GM12801 (cell line): ENCODE data around the gene TINAG.

ENCODE experiments used
- TF ChIP-seq, protein P1 (sequence below): IDR thresholded peaks from one replicate; pipeline ENCODE4 v1.5.1; 2011; ENCODE audit warnings: control low read depth; ENCODE audit not compliant: insufficient read length; ENCODE audit errors: extremely low read depth

Gene TINAG, protein sequence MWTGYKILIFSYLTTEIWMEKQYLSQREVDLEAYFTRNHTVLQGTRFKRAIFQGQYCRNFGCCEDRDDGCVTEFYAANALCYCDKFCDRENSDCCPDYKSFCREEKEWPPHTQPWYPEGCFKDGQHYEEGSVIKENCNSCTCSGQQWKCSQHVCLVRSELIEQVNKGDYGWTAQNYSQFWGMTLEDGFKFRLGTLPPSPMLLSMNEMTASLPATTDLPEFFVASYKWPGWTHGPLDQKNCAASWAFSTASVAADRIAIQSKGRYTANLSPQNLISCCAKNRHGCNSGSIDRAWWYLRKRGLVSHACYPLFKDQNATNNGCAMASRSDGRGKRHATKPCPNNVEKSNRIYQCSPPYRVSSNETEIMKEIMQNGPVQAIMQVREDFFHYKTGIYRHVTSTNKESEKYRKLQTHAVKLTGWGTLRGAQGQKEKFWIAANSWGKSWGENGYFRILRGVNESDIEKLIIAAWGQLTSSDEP

DNA sequence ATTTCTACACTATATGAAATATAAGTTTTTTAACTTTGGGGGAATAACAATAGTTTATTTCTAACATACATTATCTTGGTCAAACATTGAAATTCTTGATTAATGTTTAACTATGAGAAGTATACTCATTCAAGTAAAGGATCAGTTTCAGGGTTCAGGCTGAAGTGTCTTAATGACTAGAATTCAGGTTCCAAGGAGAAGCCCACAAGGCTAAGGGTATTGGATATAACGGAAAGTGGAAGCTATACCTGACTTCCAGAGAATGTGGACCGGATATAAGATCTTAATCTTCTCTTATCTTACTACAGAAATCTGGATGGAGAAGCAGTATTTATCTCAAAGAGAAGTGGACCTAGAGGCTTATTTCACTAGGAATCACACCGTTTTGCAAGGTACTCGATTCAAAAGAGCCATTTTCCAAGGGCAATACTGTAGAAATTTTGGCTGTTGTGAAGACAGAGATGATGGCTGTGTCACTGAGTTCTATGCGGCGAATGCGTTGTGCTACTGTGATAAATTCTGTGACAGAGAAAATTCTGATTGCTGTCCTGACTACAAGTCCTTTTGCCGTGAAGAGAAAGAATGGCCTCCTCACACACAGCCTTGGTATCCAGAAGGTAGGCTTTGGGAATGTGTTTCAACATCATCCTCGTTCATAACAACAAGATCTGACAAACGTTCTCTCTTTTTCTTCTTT is at the start of gene TINAG:
Gene TINAG, plus strand, starts transcription at position 153 of the 697 bp plus-strand sequence. Its CDS starts 110 bp downstream, at position 263.
- TF ChIP-seq, protein P1, sequence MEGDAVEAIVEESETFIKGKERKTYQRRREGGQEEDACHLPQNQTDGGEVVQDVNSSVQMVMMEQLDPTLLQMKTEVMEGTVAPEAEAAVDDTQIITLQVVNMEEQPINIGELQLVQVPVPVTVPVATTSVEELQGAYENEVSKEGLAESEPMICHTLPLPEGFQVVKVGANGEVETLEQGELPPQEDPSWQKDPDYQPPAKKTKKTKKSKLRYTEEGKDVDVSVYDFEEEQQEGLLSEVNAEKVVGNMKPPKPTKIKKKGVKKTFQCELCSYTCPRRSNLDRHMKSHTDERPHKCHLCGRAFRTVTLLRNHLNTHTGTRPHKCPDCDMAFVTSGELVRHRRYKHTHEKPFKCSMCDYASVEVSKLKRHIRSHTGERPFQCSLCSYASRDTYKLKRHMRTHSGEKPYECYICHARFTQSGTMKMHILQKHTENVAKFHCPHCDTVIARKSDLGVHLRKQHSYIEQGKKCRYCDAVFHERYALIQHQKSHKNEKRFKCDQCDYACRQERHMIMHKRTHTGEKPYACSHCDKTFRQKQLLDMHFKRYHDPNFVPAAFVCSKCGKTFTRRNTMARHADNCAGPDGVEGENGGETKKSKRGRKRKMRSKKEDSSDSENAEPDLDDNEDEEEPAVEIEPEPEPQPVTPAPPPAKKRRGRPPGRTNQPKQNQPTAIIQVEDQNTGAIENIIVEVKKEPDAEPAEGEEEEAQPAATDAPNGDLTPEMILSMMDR: no peak

DNA sequence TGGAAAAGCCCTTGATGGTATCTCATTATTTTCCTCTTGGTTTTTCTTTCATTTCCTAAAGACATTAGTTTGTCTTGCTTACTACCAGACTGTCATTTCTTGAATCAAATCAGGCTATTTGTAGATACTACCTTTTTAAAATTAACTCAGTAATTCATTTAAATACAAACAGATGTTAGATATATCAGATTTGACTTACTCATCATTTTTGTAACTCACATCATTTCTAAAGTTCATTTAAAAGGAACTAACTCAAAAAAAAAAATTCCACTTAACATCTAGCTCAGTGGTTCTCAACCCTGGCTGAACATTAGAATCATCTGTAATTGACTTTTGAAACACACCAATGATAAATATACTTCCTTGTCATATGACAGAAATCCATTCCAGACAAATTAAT is 48.2 kb upstream of the TINAG start:
- TF ChIP-seq, protein P1: no peak

DNA sequence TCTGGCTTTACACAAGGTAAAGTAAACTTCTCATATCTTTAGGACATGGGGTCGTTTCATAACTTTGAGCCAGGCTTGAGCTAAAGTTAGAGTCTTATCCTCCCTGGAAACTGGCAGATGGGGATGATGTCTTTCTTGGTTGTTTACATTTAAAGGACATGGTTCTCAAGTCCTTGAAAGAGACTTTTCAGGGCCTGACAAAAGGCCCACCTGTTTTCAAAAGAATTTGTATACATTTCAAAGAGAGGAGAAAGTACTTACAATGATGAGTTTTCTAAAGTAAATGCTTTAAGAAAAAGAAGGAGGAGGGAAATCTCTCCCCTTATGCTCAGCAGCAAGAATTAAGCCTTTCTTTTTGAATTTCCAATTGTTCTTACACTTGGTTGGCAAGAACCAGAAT is 45.7 kb upstream of the TINAG start:
- TF ChIP-seq, protein P1: no peak

DNA sequence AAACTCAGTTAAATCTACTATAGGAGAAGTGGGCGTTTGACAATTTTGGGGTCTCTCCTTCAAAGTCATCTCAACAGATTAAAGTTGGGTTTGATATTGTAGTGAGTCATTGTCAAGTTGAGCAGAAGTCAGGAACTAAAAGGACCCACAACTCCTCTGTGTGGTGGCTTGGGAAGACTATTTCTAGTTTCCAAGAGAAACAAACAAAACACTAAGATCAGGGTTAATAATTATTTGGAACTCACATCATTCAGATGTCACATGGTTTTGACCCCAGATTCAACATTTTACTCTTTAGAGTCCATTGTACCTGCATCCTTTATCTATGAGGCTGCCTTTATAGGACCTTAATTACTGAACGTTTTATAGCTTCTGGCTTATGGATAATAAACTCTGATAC is 45.3 kb upstream of the TINAG start:
- TF ChIP-seq, protein P1: no peak

DNA sequence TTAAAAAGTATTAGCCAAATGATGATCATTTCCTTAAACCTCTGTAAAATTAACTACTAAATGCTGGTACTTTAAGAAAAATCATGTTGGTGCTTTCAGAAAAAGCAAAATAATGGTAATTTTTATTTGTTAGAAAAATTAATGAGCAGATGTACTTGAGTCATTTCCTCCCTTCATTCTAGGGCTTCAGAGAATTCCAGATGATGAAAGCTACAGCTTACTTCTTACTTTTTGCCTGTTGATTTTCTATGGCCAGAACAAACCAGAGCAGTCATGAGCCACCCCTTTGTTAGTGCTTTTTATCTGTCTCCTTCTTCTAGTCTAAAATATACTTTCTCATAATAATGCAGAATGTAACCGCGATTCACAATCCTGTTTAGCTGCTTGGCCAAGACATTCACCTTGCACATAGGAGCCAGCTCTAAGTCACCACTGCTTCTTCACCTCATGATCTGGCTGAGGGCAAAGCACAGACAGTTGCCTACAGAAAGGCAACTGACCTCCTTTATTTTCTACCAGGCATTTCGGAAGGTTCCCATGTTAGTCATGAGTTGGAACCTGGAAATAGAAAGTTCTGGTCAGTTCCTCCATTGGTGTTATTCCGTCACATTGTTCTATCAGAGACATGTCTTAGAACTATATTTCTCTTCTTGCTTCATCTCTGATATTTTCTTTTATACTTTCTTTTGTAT is 43.5 kb upstream of the TINAG start:
- TF ChIP-seq, protein P1: no peak

DNA sequence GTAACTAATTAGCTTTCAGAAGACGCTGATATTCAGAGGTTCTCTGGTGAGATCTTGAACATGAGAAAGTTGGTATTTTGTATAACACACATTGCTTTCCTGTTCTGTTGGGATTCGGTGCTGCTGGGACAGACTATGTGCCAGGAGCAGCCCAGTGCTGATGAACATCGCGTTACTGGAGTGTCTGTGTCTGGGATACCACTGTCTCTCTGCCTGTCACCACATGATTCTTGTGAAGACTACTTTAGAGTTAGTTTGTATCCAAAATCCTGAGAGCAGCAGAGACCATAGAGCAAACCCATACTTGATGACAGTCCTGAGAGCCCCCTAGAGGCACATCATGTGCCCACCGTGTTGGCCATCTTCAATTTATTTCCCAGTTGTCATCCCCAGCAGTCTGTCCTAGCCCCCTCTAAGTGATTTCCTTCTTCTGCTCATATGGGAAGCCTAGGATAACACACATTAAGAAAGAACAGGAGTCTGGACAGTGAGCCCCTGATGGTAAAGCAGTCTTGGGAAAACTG is 41.8 kb upstream of the TINAG start:
- TF ChIP-seq, protein P1: no peak

DNA sequence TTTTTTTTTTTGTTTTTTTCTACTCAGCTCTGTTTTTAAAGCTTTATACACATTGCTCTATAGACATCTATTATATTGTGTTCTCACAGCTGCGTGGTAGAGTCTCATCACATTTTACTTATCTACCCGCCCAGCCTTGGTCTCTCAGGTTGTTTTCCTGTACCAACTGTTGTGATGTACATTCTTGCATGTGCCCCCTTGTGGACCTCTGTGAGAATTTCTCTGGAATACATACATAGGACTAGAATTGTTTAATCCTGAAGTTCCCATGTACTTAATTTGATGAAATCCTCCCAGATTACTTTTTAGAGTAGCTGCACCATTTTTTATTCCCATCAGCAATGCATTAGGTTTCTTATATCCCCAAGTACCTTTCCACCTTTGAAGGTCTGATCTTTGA is 40.4 kb upstream of the TINAG start:
- TF ChIP-seq, protein P1: no peak
